Osteoblast (primary cell): ENCODE data around the gene ANKFN1. TPM values are rescaled to one million over a fixed set of nuclear protein-coding genes. Genes with fewer than 3 reads are reported as not detected.

Experiments used
- DNase-seq: peaks from one replicate; pipeline ENCODE4 v3.0.0; 2011; ENCODE audit warnings: low spot score, mixed read lengths; ENCODE audit not compliant: insufficient read length; ENCODE audit errors: missing footprints
- H2AFZ ChIP-seq: 2 replicates; pipeline ENCODE4 v1.6.0; 2011; ENCODE audit warnings: mild to moderate bottlenecking, low read length
- H3K27ac ChIP-seq: 2 replicates; pipeline ENCODE4 v1.5.1; 2011; ENCODE audit warnings: mild to moderate bottlenecking, low read depth, low read length, moderate library complexity
- H3K27me3 ChIP-seq: 2 replicates; pipeline ENCODE4 v1.6.0; 2012; ENCODE audit warnings: mild to moderate bottlenecking, control low read depth, inconsistent platforms, low read length, moderate library complexity; ENCODE audit not compliant: insufficient read depth
- H3K36me3 ChIP-seq: 2 replicates; pipeline ENCODE4 v1.5.1; 2011; ENCODE audit warnings: mild to moderate bottlenecking, low read length, control low read depth, moderate library complexity; ENCODE audit not compliant: insufficient read depth
- H3K4me1 ChIP-seq: 2 replicates; pipeline ENCODE4 v1.5.1; 2011; ENCODE audit warnings: mild to moderate bottlenecking, low read length, control low read depth, moderate library complexity; ENCODE audit not compliant: insufficient read depth
- H3K4me2 ChIP-seq: 2 replicates; pipeline ENCODE4 v1.6.0; 2011; ENCODE audit warnings: mild to moderate bottlenecking, low read length; ENCODE audit not compliant: insufficient read depth
- H3K4me3 ChIP-seq: fragments of 200-600 bp; sonication (generic); 3 replicates; pipeline ENCODE4 v1.5.1; 2012; ENCODE audit warnings: mild to moderate bottlenecking, low read length, inconsistent platforms; ENCODE audit not compliant: insufficient read depth
- H3K79me2 ChIP-seq: 2 replicates; pipeline ENCODE4 v1.6.0; 2012; ENCODE audit warnings: mild to moderate bottlenecking, low read length, control low read depth, inconsistent platforms; ENCODE audit not compliant: insufficient read depth
- H3K9me3 ChIP-seq: 2 replicates; pipeline ENCODE4 v1.5.1; 2011; ENCODE audit warnings: low read depth, low read length, control low read depth
- H4K20me1 ChIP-seq: 2 replicates; pipeline ENCODE4 v1.6.0; 2012; ENCODE audit warnings: mild to moderate bottlenecking, low read length, control low read depth; ENCODE audit not compliant: insufficient read depth
- CTCF ChIP-seq: IDR thresholded peaks from 2 replicates; pipeline ENCODE4 v1.5.1; 2011; ENCODE audit warnings: mild to moderate bottlenecking, low read depth, low read length, moderate library complexity; ENCODE audit errors: extremely low read depth
- total RNA-seq: library from RNA; depleted of rRNA; stranded (reverse); fragments of >200 nt; gene quantifications from 2 replicates; pipeline ENCODE4 v1.2.3, GENCODE V29; 2012

ANKFN1 gene
- total RNA-seq, 1 donor = 0.72 TPM

GRCh38 chr17:56317351-56318208 lies 164.3 kb downstream of the ANKFN1 start:
- no peak overlapping the region for H3K4me3 ChIP-seq
- no peak overlapping the region for H3K27ac ChIP-seq
- no peak for TF ChIP-seq CTCF
- no peaks in the 10 kb centered on the region for H3K79me2 ChIP-seq
- no peaks in the 10 kb centered on the region for H3K9me3 ChIP-seq
- no peaks in the 10 kb centered on the region for H4K20me1 ChIP-seq
- no peak overlapping the region for H3K4me2 ChIP-seq
- no peak for DNase-seq
- no peaks in the 10 kb centered on the region for H3K36me3 ChIP-seq
- H2AFZ ChIP-seq = no peak overlapping the region
- no peaks in the 10 kb centered on the region for H3K4me1 ChIP-seq
- no peaks in the 10 kb centered on the region for H3K27me3 ChIP-seq

GRCh38 chr17:56319531-56319930 lies 166.3 kb downstream of the ANKFN1 start:
- Histone ChIP-seq H3K27me3 (no peaks in the 10 kb centered on the region), H2AFZ (no peak overlapping the region), H3K4me3 (no peak overlapping the region), H3K36me3 (no peaks in the 10 kb centered on the region), H3K4me1 (no peaks in the 10 kb centered on the region), H4K20me1 (no peaks in the 10 kb centered on the region), H3K4me2 (no peak overlapping the region), H3K27ac (no peak overlapping the region), H3K9me3 (no peaks in the 10 kb centered on the region), H3K79me2 (no peaks in the 10 kb centered on the region)
- no peak for DNase-seq
- peak; percentile 65 for TF ChIP-seq CTCF

GRCh38 chr17:56320443-56320842 lies 167.2 kb downstream of the ANKFN1 start:
- Histone ChIP-seq H3K4me1 (no peaks in the 10 kb centered on the region), H2AFZ (peak overlapping the region; percentile 39)
- DNase-seq = no peak

More at GRCh38 chr17:56320443-56320842, 167.2 kb downstream of the ANKFN1 start:
- Histone ChIP-seq H3K4me2 (peak overlapping the region; percentile 52), H3K27me3 (no peaks in the 10 kb centered on the region), H3K27ac (no peak overlapping the region), H3K4me3 (no peak overlapping the region), H3K79me2 (no peaks in the 10 kb centered on the region), H3K36me3 (no peaks in the 10 kb centered on the region), H4K20me1 (no peaks in the 10 kb centered on the region), H3K9me3 (no peaks in the 10 kb centered on the region)
- TF ChIP-seq CTCF = no peak
